HG03280 (cell line): ENCODE results near the gene SCN9A.
"Not testable (repeated sequence)": the region's sequence is repeated elsewhere in the genome, so short reads cannot be mapped to it uniquely, and the experiment has no call there.

Experiments used
- ATAC-seq: cut with Tn5 transposase; IDR thresholded peaks from one replicate; pipeline ENCODE4 v1.9.1; 2021; ENCODE audit warnings: mild to moderate bottlenecking, moderate library complexity; ENCODE audit not compliant: unreplicated experiment

Gene SCN9A

DNA sequence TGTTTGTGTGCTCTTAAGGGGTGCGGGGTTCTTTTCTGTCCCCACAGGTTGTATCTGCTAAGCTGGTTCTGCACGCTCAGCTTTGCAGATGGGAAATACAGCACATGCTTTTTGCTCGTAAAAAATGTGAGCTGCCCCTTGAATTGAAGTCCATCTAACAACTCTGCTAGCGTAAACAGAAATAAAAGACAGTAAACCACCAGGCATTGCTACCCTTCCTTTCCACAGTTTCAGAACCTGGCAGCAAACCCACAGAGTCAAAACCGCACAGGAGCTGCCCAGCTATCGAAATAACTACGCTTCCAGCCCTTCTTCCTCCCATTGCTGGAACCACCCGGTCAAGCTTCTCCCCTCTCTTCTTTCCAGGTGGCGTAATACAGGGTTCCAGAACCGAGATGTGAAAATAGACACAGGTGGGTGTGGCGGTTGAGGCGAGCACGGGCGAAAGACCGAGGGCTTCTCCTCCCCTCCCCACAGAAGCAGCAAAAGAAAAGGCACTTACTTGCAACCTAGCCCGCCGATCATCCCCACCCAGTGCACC, 479 bp downstream of the SCN9A start:
- ATAC-seq, result peak; percentile 25

DNA sequence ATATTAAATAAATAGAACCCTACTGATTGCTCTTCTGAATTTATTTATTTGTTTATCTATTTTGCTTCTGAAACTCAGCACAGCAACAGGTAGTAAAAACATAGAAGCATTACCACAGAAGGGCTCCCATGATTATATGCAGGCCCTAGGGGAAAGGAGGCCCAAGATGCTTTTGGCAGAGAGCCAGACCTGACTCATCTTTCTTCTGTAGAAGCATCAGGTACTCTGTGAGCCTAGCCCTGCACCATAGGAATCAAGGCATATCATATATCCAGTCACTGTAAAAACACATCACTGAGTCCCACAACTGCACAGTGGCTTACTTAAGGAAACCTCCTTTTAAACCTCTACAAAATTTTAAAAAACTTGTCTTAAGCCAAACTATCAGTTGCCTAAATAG, 1.8 kb downstream of the SCN9A start:
- ATAC-seq, result no peak

DNA sequence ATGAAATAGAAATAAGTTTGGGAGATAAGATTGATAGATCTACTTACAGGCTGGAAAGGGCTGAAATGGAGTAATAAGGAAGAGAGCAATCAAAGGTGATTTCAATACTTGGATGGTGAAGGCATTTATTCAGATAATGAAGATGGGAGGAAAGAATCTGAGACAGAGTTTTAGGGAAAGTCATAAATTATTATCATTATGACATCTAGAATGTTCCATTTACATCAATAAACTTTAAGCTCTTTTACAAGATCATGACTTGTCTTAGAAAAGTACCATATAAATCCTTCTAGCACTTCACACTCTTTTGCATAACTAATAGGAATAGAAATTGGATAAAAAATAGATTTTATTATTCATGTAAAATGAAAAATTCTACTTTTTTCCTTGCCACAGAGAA, 2.2 kb downstream of the SCN9A start:
- no peak for ATAC-seq

DNA sequence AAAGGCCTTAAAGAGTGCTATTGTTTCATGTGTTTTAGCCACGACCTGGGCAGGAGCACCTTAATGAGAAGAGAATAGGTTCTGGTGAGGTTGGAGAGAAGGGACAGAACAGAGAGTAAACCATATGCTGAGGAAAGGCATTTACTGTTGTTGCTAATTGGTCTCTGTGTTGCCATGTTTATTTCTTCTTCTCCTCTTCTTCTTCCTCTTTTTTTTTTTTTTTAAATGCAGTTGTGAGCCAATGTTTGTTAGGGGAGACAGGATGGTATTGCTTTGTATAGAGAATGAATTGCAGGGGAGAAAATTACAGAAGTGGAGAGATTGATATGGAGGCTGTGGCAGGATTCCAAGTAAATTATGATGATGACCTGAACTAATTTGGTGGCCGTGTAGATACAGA, 2.6 kb downstream of the SCN9A start:
- no peak for ATAC-seq

- ATAC-seq, result no peak
These were observed 3.7 kb downstream of the SCN9A start for GRCh38 chr2:166372046-166372445.

DNA sequence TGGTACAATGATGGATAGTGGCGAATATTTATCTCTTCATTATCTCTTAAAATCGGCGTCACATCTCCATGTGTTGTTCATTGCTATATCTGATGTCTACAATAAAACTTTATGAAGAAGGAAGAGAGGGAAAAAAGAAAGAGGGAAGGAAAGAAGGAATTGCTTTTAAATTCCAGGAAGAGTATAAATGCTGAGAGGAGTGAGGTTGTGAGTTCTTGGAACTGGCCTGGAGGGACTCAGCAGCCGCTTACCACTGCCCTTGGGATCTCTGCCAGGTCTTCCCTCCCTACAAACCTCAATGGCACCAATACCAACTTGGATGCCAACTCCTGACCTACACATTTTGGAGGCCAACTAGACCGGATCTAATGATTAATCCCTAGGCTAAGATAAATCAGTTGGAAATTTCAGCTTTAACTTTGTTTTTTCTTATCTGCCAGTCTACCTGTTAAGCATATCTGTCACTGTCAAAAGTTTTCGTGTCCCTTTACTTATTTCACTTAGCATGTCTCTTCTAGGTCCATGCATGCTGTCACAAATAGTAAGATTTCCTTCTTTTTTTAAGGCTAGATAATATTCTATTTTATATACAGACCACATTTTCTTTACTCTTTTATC, 9.8 kb downstream of the SCN9A start:
- no peak for ATAC-seq

GRCh38 chr2:166365239-166365638, 10.5 kb downstream of the SCN9A start:
- no peak for ATAC-seq

GRCh38 chr2:166364476-166365161, 11.1 kb downstream of the SCN9A start:
- ATAC-seq, result no peak

GRCh38 chr2:166361351-166362153, 14.2 kb downstream of the SCN9A start:
- ATAC-seq, result no peak

DNA sequence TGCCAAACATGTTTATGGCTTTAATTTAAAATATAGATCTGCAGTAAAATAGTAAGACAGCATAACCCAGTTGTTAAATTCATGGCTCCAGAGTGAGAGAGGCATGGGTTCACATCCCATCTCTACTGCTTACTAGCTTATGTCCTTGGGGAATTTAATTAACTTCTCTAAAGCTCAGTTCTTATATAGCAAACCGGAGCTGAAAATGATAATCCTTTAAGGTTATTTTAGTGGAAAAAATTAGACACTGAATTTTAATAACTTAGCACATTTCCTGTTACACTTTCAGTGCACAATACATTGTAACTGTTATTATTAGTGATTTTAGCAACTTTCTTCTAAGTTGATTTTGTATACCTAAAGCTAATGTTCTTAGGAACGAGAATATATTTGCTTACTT, 14.8 kb downstream of the SCN9A start:
- no peak for ATAC-seq

DNA sequence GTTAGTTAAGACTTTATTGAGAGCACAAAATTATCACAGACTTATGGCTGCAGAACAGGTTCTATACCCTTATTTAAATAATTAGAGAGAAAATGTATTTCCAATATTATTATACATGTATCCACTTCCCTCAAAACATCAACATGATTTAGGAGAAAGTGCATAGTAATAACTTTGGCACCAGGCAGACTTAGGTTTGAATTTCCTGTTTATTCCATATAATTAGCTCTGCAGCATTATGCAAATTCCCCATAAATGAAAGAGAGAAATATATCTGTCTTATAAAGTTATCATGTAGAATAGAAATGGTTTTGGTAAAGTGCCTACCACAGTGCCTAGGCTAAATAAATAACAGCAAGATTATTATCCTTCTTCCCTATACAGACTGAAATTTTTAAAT, 15.3 kb downstream of the SCN9A start:
- ATAC-seq, result no peak

DNA sequence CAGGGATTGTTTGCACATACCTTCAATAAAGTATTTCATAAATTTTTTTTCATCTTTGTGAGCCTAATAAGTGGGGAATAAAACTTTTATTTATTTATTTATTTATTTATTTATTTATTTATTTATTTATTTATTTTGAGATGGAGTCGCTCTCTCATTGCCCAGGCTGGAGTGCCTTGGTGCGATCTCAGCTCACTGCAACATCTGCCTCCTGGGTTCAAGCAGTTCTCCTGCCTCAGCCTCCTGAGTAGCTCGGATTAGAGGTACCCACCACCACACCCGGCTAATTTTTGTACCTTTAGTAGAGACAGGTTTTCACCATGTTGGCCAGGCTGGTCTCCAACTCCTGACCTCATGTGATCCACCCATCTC, 17.8 kb downstream of the SCN9A start:
- not testable (repeated sequence) for ATAC-seq

- no peak for ATAC-seq
These were observed 18.4 kb downstream of the SCN9A start for GRCh38 chr2:166357068-166357949.

DNA sequence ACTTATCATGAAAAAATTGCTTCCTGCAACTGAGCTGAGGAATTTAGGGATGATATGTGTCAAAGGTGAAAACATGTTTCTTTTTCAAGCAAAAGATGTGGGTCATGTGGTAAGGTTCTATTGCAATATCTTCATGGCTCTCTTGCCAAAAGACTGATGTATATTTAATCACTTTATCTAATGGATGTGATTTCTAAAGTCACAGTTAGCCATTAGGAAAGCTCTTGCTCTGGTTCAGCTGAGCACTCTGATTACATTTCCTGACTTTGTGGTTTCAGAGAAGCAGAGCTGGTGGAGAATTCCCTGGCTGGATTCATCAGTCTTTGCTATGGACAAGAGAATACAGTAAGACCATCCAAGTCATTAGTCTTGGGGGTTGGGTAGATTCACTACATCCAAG, 24.4 kb downstream of the SCN9A start:
- ATAC-seq, result no peak

GRCh38 chr2:166350525-166350924, 25.2 kb downstream of the SCN9A start:
- ATAC-seq, result no peak

DNA sequence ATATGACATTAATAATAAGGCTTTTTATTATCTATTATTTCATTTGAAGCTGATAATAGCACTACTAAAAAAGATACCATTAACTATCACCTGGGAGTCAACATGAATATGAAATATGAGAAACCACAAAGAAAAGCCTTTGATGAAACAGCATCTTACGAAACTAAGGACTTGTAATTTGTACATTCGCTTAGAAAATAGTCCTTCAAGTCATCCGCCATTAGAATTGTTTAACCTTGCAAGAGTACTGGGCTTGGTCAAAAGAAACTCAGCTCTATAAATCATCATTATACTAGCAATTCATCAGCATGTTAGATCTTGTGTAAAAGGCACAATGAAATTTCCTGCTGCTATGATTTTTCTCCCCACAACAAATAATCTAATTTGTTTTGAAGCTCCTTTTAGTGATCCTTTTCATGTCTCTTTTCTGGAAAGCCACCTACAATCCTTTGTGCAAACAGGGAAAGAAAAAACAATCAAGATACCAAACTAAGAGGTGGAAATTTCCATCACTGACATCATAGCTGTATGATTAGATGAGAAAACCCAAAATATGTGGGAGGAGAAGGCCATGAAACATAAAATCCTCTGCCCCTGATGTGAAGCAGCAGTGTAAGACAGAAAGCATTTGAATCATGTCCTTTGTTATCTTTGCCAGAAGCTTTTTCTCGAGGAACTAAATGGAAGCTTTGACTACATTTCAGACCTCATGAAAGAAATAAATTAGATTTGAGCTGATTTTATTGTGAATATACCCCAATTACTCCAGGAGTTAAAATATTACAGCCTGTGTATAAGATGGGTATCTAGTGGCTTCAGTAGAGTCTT, 31.2 kb downstream of the SCN9A start:
- no peak for ATAC-seq

- ATAC-seq, result no peak
These were observed 32.3 kb downstream of the SCN9A start for GRCh38 chr2:166343467-166343866.

DNA sequence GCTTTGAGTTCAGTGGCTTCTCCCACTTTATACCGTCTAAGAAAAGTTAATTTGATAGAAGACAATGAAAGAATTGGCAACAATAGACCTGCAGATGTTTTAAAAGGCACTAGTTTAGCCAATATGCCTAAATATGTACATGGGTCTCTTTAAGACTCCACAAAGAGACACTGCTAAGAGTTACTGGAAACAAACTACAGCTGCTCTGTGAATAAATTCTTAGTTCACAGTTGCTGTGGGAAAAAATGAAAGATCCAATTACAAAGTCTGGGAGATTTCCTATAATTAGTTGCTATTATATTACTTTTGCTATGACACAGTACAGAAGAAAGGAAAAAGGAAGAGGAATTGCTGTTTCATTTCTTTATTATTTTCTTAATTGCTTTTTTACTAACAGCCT, 34.3 kb downstream of the SCN9A start:
- ATAC-seq, result no peak

DNA sequence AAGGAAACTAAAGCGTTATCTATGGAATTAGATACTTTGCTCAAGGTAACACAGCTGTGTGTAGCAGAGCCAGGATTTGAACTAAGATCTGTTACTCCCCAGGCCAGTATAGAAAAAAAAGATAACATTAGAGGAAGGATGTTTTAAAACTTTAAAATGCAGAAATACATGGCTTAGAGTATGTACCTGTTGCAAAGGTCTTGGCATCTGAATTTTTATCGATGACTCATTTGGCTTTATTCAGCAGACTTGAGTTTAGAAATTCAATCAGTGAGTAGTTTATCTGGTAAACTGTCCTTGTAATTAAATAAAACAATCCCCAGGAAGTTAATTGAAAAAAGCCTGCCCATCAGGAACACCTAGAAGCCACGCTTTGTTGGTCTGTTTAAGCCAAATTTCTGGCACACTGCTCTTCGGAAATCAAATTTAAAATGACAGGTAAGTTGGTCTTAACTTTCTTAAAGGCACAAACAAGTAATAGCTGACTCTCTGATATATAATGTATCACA, 36.9 kb downstream of the SCN9A start:
- no peak for ATAC-seq

DNA sequence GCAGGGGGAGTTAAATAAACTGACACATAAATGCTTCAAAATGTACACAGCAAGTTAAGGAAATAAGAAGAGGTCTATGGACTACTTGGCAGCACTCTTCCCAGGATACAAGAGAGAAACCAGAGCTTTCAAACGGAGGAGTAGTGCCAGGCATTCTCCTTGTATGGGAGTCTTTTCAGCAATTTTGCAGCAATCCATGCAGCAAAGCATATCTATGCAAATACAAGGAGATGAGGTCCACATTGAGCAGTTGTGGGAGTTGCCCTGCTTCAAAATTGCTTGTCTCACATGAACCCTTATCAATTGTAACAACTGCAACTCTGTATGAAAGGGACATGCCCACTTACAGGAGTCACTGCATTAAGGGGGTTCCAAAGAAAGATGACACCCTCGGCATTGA, 37.8 kb downstream of the SCN9A start:
- no peak for ATAC-seq
